ENCODE results near the gene MAPKAPK2.

Gene MAPKAPK2

DNA sequence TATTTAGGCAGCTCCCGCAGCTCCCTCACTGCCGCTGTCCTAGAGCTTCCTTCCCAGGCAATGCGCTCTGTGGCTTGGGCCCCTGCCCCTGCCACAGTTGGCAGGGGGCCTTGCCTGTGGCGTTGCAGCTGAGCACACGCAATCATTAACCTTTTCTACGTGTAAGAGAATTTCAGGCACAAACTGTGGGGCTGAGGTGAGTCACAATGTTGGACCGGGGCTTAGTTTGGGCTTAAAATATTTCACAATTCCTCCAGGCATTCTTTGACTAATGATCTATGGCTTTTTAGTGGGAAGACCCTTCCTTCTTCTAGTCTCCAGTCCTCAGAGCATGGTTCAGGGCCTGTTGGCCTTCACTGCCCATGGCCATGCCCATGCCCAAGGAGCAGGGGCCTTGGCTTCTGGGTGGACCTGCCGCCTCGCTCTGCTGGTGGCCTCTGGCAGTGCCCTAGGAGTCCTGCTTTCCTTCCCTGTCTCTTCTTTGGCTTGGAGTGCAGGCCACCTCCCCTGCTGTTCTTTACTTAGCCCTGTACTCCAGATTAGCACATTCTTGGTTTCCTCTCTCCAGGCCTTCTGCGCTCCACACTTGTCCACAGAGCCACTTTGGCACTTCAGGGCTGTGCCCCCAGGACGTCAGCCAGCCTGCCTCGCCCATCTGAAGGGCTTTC lies 39.2 kb downstream of the MAPKAPK2 start:
- Histone ChIP-seq H3K4me2 (ENCODE audit: low read depth, low read length, poor library complexity, severe bottlenecking) (no peak overlapping the region), H3K79me2 (ENCODE audit: insufficient read depth, low read length) (peaks cover 80% of the 10 kb centered on the region), H3K9ac (ENCODE audit: low read depth, low read length, poor library complexity, severe bottlenecking) (no peak overlapping the region)

DNA sequence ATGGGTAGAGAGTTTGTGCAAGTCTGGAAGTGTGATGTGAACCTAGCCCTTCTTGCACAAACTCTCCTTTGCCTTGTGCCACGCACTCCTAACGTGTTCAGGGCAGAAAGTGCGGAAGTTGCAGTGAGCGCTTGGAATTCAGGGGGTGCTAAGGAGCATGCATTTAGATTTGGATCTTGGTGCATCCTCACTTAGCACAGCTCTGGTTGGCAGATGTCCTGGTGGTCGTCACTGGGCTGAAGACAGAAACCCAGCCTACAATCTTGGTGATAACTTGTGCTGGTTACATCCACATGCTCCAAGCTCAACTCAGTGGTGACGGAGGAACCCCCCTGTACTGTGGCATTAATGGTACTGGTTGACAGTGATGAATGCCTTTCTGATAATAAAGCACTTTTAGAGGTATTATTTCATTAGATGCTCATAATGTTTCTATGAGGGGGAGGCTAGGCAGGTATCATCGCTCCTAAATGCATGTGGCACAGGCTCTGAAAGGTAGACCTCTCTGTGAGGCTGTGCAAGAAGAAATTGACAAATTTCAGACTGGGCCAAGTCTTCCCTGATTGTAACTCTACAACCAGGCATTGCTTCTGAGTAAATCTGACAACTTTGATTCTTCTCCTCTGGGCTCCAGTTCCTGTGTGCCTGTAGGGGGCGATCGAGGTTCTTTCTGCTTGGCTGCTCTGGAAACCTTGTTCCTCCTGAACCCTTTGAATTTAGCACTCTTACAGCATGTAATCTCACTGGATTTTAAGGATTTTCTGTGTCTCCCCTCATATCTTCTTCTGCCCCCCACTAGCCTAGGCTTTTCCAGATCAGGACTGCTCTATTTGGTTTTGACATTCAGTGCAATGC lies 40.6 kb downstream of the MAPKAPK2 start:
- H2AFZ ChIP-seq (ENCODE audit: low read length), result no peak overlapping the region
- peaks cover 15% of the 10 kb centered on the region for H4K20me1 ChIP-seq (ENCODE audit: insufficient read depth, low read length, poor library complexity, severe bottlenecking)
- no peak overlapping the region for H3K4me3 ChIP-seq (ENCODE audit: low read length, poor library complexity, severe bottlenecking)
- peaks cover 66% of the 10 kb centered on the region for H3K79me2 ChIP-seq (ENCODE audit: insufficient read depth, low read length)
- H3K4me2 ChIP-seq (ENCODE audit: low read depth, low read length, poor library complexity, severe bottlenecking), result no peak overlapping the region
- no peaks in the 10 kb centered on the region for H3K9me2 ChIP-seq (replicated peaks; ENCODE audit: low read depth, low read length)
- H3K27me3 ChIP-seq (ENCODE audit: insufficient read depth, low read length, poor library complexity, severe bottlenecking), result no peaks in the 10 kb centered on the region
- no peaks in the 10 kb centered on the region for H3F3A ChIP-seq (ENCODE audit: low read depth)
- peaks cover 14% of the 10 kb centered on the region; the same call in 1 of the 2 replicates for H3K36me3 ChIP-seq (ENCODE audit: insufficient read depth, low read length)
- no peaks in the 10 kb centered on the region for H3K9me3 ChIP-seq (ENCODE audit: insufficient read depth, low read depth, low read length)
- no peak overlapping the region for H3K9ac ChIP-seq (ENCODE audit: low read depth, low read length, poor library complexity, severe bottlenecking)
- peaks cover 15% of the 10 kb centered on the region for H3K4me1 ChIP-seq (ENCODE audit: insufficient read depth, low read length, poor library complexity, severe bottlenecking)
- TF ChIP-seq EZH2phosphoT487 (IDR thresholded peaks at IDR 0.05; ENCODE audit: borderline replicate concordance), result no peak
- TF ChIP-seq, protein P1, sequence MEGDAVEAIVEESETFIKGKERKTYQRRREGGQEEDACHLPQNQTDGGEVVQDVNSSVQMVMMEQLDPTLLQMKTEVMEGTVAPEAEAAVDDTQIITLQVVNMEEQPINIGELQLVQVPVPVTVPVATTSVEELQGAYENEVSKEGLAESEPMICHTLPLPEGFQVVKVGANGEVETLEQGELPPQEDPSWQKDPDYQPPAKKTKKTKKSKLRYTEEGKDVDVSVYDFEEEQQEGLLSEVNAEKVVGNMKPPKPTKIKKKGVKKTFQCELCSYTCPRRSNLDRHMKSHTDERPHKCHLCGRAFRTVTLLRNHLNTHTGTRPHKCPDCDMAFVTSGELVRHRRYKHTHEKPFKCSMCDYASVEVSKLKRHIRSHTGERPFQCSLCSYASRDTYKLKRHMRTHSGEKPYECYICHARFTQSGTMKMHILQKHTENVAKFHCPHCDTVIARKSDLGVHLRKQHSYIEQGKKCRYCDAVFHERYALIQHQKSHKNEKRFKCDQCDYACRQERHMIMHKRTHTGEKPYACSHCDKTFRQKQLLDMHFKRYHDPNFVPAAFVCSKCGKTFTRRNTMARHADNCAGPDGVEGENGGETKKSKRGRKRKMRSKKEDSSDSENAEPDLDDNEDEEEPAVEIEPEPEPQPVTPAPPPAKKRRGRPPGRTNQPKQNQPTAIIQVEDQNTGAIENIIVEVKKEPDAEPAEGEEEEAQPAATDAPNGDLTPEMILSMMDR (conservative IDR thresholded peaks at IDR 0.05; ENCODE audit: low read length), result peak; percentile 86

More for the DNA sequence above, 39.2 kb downstream of the MAPKAPK2 start:
- H3K4me1 ChIP-seq (ENCODE audit: insufficient read depth, low read length, poor library complexity, severe bottlenecking), result peaks cover 14% of the 10 kb centered on the region
- H4K20me1 ChIP-seq (ENCODE audit: insufficient read depth, low read length, poor library complexity, severe bottlenecking), result peaks cover 15% of the 10 kb centered on the region
- no peaks in the 10 kb centered on the region for H3F3A ChIP-seq (ENCODE audit: low read depth)
- H3K9me3 ChIP-seq (ENCODE audit: insufficient read depth, low read depth, low read length), result no peaks in the 10 kb centered on the region
- no peak overlapping the region for H3K4me3 ChIP-seq (ENCODE audit: low read length, poor library complexity, severe bottlenecking)
- H3K36me3 ChIP-seq (ENCODE audit: insufficient read depth, low read length), result no peaks in the 10 kb centered on the region; the same call in 1 of the 2 replicates
- no peaks in the 10 kb centered on the region for H3K27me3 ChIP-seq (ENCODE audit: insufficient read depth, low read length, poor library complexity, severe bottlenecking)
- no peak overlapping the region for H2AFZ ChIP-seq (ENCODE audit: low read length)
- no peak for TF ChIP-seq EZH2phosphoT487 (IDR thresholded peaks at IDR 0.05; ENCODE audit: borderline replicate concordance)
- TF ChIP-seq, protein P1 (conservative IDR thresholded peaks at IDR 0.05; ENCODE audit: low read length), result no peak
- H3K9me2 ChIP-seq (replicated peaks; ENCODE audit: low read depth, low read length), result no peaks in the 10 kb centered on the region

DNA sequence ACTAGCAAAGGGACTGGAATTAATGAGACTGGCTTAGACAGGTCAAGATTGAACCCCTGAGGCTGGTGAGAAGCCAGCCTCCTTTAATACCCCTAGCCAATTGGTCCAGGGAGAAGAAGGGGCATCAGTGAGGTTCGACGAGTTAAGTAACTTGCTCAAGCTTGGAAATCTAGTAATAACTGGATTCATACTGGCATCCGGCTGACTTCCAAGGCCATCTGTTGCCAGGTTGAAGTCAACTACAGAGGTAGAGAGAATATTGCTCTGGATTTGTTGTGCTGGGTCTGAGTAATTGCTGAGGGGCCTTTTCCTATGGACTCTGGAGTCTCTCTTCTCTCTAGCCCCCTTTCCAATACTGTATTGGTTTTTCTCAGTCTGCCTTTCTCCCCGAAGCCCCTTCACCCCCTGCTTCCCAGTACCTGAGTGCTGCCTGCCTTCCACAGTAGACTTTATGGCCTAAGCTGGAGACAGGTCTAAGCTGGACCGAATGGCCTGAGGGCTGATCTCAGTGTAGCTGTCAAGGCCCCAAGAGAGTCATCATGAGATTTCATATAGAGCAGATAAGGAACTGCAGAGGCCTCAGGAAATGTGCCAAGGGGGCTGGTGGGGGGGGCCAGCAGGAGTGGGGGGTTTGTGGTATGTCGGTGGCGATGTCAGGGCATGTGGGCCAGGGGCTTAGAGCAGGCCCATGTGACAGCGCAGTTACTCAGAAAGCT lies 43.4 kb downstream of the MAPKAPK2 start:
- Histone ChIP-seq H3K27me3 (ENCODE audit: insufficient read depth, low read length, poor library complexity, severe bottlenecking) (no peaks in the 10 kb centered on the region), H3K4me1 (ENCODE audit: insufficient read depth, low read length, poor library complexity, severe bottlenecking) (peaks cover 15% of the 10 kb centered on the region), H4K20me1 (ENCODE audit: insufficient read depth, low read length, poor library complexity, severe bottlenecking) (peaks cover 15% of the 10 kb centered on the region), H2AFZ (ENCODE audit: low read length) (no peak overlapping the region), H3K36me3 (ENCODE audit: insufficient read depth, low read length) (peaks cover 42% of the 10 kb centered on the region; the same call in 1 of the 2 replicates), H3K79me2 (ENCODE audit: insufficient read depth, low read length) (peaks cover 43% of the 10 kb centered on the region), H3K9me3 (ENCODE audit: insufficient read depth, low read depth, low read length) (no peaks in the 10 kb centered on the region), H3K4me2 (ENCODE audit: low read depth, low read length, poor library complexity, severe bottlenecking) (peak overlapping the region; percentile 38), H3K9ac (ENCODE audit: low read depth, low read length, poor library complexity, severe bottlenecking) (peak overlapping the region; percentile 54), H3F3A (ENCODE audit: low read depth) (no peaks in the 10 kb centered on the region), H3K9me2 (replicated peaks; ENCODE audit: low read depth, low read length) (no peaks in the 10 kb centered on the region), H3K4me3 (ENCODE audit: low read length, poor library complexity, severe bottlenecking) (no peak overlapping the region)
- TF ChIP-seq, protein P1 (conservative IDR thresholded peaks at IDR 0.05; ENCODE audit: low read length), result no peak
- TF ChIP-seq EZH2phosphoT487 (IDR thresholded peaks at IDR 0.05; ENCODE audit: borderline replicate concordance), result no peak

Measured in Loucy (cell line).